GM12878 (cell line): ENCODE results near the gene ADAMTS2.

Experiments used
- CBFB ChIP-seq: IDR thresholded peaks from 2 replicates; pipeline ENCODE4 v1.6.1; 2016; ENCODE audit warnings: antibody characterized with exemption, low read depth
- CBX5 ChIP-seq: sonication (generic); IDR thresholded peaks from 2 replicates; pipeline ENCODE4 v1.6.1; 2016; ENCODE audit warnings: low read depth, moderate library complexity, mild to moderate bottlenecking, inconsistent platforms
- CTCF ChIP-seq, 3 experiments: IDR thresholded peaks in 2 of 3; conservative IDR thresholded peaks in 1 of 3; 2 replicates each; pipeline ENCODE4 v1.5.1; 2011; ENCODE audit warnings: low read depth in 3 of 3, low read length in 3 of 3, mild to moderate bottlenecking in 3 of 3, control low read depth in 2 of 3, moderate library complexity in 2 of 3, inconsistent platforms in 1 of 3, mixed read lengths in 1 of 3; ENCODE audit not compliant: control insufficient read depth in 2 of 3, insufficient read depth in 1 of 3; ENCODE audit errors: extremely low read depth in 1 of 3
- ESRRA ChIP-seq: IDR thresholded peaks from 2 replicates; pipeline ENCODE4 v1.6.1; 2012; ENCODE audit warnings: mild to moderate bottlenecking, low read length, improper control_type of control experiment
- PBX3 ChIP-seq: IDR thresholded peaks from 2 replicates; pipeline ENCODE4 v1.6.1; 2011; ENCODE audit warnings: mild to moderate bottlenecking, low read depth, low read length, moderate library complexity; ENCODE audit not compliant: insufficient replicate concordance
- POLR2AphosphoS5 ChIP-seq: IDR thresholded peaks from 2 replicates; pipeline ENCODE4 v1.6.1; 2011; ENCODE audit warnings: mild to moderate bottlenecking, low read length, inconsistent platforms
- SP1 ChIP-seq: IDR thresholded peaks from one replicate; pipeline ENCODE4 v1.6.1; 2011; ENCODE audit warnings: low read depth, low read length
- ZNF274 ChIP-seq: IDR thresholded peaks from one replicate; pipeline ENCODE4 v1.8.0; 2011; ENCODE audit not compliant: insufficient read length, insufficient read depth
- TF ChIP-seq, protein P1 (sequence below): fragments of 450-650 bp; IDR thresholded peaks from 2 replicates; pipeline ENCODE4 v1.6.1; 2018; ENCODE audit warnings: mild to moderate bottlenecking, low read depth, moderate library complexity; ENCODE audit not compliant: partially characterized antibody

- TF ChIP-seq, protein P1, sequence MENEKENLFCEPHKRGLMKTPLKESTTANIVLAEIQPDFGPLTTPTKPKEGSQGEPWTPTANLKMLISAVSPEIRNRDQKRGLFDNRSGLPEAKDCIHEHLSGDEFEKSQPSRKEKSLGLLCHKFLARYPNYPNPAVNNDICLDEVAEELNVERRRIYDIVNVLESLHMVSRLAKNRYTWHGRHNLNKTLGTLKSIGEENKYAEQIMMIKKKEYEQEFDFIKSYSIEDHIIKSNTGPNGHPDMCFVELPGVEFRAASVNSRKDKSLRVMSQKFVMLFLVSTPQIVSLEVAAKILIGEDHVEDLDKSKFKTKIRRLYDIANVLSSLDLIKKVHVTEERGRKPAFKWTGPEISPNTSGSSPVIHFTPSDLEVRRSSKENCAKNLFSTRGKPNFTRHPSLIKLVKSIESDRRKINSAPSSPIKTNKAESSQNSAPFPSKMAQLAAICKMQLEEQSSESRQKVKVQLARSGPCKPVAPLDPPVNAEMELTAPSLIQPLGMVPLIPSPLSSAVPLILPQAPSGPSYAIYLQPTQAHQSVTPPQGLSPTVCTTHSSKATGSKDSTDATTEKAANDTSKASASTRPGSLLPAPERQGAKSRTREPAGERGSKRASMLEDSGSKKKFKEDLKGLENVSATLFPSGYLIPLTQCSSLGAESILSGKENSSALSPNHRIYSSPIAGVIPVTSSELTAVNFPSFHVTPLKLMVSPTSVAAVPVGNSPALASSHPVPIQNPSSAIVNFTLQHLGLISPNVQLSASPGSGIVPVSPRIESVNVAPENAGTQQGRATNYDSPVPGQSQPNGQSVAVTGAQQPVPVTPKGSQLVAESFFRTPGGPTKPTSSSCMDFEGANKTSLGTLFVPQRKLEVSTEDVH = no peak
- no peak for TF ChIP-seq ESRRA
- no peak for TF ChIP-seq CBFB
- TF ChIP-seq SP1 = no peak
- no peak for TF ChIP-seq ZNF274
- no peak for TF ChIP-seq CTCF (IDR thresholded peaks at IDR 0.05 in 2 of 3, conservative IDR thresholded peaks at IDR 0.05 in 1 of 3; ENCODE audit: control insufficient read depth in 2 of 3, extremely low read depth in 1 of 3, insufficient read depth in 1 of 3, low read depth in 3 of 3, low read length in 3 of 3)
- no peak for TF ChIP-seq CBX5
- no peak for TF ChIP-seq PBX3
- TF ChIP-seq POLR2AphosphoS5 = no peak
Observed at GRCh38 chr5:179379321-179379890, 34.1 kb upstream of the ADAMTS2 start.
